Measurements from ENCODE around the gene MAML3. TPM values are rescaled to one million over a fixed set of nuclear protein-coding genes. Genes with fewer than 3 reads are reported as not detected.

The MAML3 gene
- total and polyA plus RNA-seq, 2 experiments from 2014 or later = 4.1 to 11.2 TPM

- DNase-seq (ENCODE audit: low spot score) = peak; percentile 38
- Histone ChIP-seq H3K4me2 (peak overlapping the region; percentile 46), H3K9me3 (ENCODE audit: low read depth) (no peaks in the 10 kb centered on the region), H3K36me3 (replicated peaks; ENCODE audit: insufficient read depth, low read depth) (no peaks in the 10 kb centered on the region), H3K27me3 (no peaks in the 10 kb centered on the region), H3K79me2 (peaks cover 47% of the 10 kb centered on the region), H3K9me2 (replicated peaks; ENCODE audit: insufficient read depth) (no peaks in the 10 kb centered on the region), H4K20me1 (ENCODE audit: insufficient read depth, poor library complexity, severe bottlenecking) (no peaks in the 10 kb centered on the region), H2AFZ (no peak overlapping the region), H3K27ac (peak overlapping the region; percentile 86), H3K4me1 (ENCODE audit: insufficient read depth) (peaks cover 79% of the 10 kb centered on the region), H3K4me3 (no peak overlapping the region)
- TF ChIP-seq EZH2 (IDR thresholded peaks at IDR 0.05; ENCODE audit: borderline replicate concordance) (no peak), EZH2phosphoT487 (IDR thresholded peaks at IDR 0.05; ENCODE audit: low read depth, severe bottlenecking, unreplicated experiment) (no peak), CTCF (IDR thresholded peaks at IDR 0.05; ENCODE audit: poor library complexity) (no peak)
- 65% methylated on average over 17 of the region's 17 CpGs for WGBS (ENCODE audit: low lambda C conversion rate, missing lambda C conversion rate)
These were observed 59.3 kb downstream of the MAML3 start for GRCh38 chr4:140094438-140095420.

- Histone ChIP-seq H3K4me3 (no peak overlapping the region), H2AFZ (peak overlapping the region; percentile 29), H3K79me2 (peaks cover 54% of the 10 kb centered on the region), H3K9me2 (replicated peaks; ENCODE audit: insufficient read depth) (no peaks in the 10 kb centered on the region), H3K9me3 (ENCODE audit: low read depth) (no peaks in the 10 kb centered on the region), H3K27ac (peak overlapping the region; percentile 74), H3K27me3 (no peaks in the 10 kb centered on the region), H3K4me1 (ENCODE audit: insufficient read depth) (peaks cover 63% of the 10 kb centered on the region), H4K20me1 (ENCODE audit: insufficient read depth, poor library complexity, severe bottlenecking) (no peaks in the 10 kb centered on the region), H3K36me3 (replicated peaks; ENCODE audit: insufficient read depth, low read depth) (no peaks in the 10 kb centered on the region), H3K4me2 (peak overlapping the region; percentile 71)
- peak; percentile 66 for DNase-seq (ENCODE audit: low spot score)
- WGBS (ENCODE audit: low lambda C conversion rate, missing lambda C conversion rate) = 23% methylated on average over 23 of the region's 23 CpGs
- TF ChIP-seq EZH2phosphoT487 (IDR thresholded peaks at IDR 0.05; ENCODE audit: low read depth, severe bottlenecking, unreplicated experiment) (no peak), CTCF (IDR thresholded peaks at IDR 0.05; ENCODE audit: poor library complexity) (no peak), EZH2 (IDR thresholded peaks at IDR 0.05; ENCODE audit: borderline replicate concordance) (no peak)
These were observed 61.7 kb downstream of the MAML3 start for GRCh38 chr4:140092094-140092851.

DNA sequence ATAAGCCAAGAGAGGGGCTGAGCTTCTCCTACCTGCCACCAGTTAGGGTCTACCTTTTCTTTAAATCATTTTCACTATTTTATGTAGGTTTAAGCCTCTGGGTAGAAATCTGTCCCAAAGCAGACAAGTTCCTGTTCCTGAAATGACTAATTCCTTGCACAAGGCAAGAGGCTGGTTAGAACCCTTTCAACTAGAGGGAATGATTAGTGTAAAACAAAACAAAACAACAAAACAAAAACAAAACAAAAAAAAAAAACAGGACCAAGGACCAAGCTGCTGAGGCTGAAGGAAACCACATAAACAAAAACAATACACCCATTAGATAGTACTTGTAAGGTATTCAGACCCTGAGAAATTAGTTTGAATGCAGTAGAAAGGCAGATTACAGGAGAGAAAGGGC lies 62.7 kb downstream of the MAML3 start:
- peaks cover 62% of the 10 kb centered on the region for H3K79me2 ChIP-seq
- no peaks in the 10 kb centered on the region for H4K20me1 ChIP-seq (ENCODE audit: insufficient read depth, poor library complexity, severe bottlenecking)
- DNase-seq (ENCODE audit: low spot score) = no peak
- no peaks in the 10 kb centered on the region for H3K9me2 ChIP-seq (replicated peaks; ENCODE audit: insufficient read depth)
- no peaks in the 10 kb centered on the region for H3K27me3 ChIP-seq
- TF ChIP-seq EZH2 (IDR thresholded peaks at IDR 0.05; ENCODE audit: borderline replicate concordance) = no peak
- H2AFZ ChIP-seq = no peak overlapping the region
- H3K36me3 ChIP-seq (replicated peaks; ENCODE audit: insufficient read depth, low read depth) = no peaks in the 10 kb centered on the region
- no peak overlapping the region for H3K4me3 ChIP-seq
- peak overlapping the region; percentile 48 for H3K27ac ChIP-seq
- no peaks in the 10 kb centered on the region for H3K9me3 ChIP-seq (ENCODE audit: low read depth)
- peaks cover 55% of the 10 kb centered on the region for H3K4me1 ChIP-seq (ENCODE audit: insufficient read depth)
- H3K4me2 ChIP-seq = peak overlapping the region; percentile 71

Data from hepatocyte (in vitro differentiated cells).